Activated CD4-positive, alpha-beta T cell treated with anti-CD3 and anti-CD28 coated beads for 24 hours (primary cell): ENCODE measurements around the gene IBA57.

Experiments used
- DNase-seq, 2 donors: peaks; one replicate each; pipeline ENCODE4 v3.0.0-alpha.2; 2020; ENCODE audit warnings: low read depth in 2 of 2

IBA57 gene

DNA sequence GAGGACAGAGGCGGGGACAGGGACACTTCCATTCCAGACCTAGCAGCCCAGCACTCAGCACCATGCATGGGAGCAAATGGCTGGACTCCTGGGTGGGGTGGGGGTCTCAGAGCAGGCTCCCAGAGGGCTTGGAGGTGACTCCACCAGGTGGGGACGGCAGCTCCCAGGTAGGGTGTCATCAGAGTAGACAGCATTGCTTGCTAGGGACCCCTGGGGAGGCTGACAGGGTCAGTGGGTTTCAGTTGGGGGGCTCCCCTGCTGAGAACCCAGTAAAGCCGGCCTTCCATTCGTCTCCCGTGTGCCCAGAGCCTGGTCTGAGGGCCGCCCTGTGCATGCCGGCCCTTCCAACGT lies 20.6 kb upstream of the IBA57 start:
- DNase-seq, result no peak

DNA sequence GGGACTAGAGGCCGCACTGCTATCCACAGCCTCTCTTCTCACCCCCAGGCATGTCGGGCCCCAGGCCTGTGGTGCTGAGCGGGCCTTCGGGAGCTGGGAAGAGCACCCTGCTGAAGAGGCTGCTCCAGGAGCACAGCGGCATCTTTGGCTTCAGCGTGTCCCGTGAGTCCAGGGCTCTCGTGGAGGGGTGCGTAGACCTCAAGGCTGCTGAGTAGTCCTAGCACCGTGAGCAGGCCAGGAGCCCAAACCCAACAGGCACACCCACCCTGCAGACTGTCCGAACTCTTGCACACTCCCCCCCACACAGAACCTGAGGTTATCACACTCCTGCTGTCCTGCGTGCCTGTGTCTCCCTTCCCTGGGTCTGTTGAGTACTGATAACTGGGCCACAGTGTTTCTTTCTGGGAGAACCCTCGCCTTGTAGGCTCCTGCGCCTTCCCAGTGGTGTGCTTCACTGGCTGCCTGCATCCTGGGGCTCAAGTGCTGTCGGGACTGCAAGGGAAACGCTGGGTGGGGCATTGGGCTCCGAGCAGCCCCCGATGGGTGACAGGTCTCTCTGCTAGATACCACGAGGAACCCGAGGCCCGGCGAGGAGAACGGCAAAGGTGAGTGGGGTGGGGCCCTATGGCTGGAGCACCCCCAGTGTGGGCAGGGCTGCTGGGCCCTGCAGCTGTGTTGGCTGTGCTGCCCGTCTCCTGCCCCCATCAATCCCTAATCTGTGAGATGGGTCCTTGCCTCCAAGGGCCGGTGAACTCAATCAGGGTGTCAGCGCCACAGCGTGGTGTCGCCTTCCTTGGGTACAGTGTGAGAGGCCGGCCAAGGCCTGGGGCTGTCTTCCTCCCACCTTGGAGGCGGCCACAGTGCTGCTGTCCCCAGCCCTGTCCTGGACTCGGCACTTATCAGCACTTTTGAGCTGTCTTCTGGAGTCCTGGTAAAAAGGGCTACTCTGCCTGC lies 19.9 kb upstream of the IBA57 start:
- DNase-seq, result no peak

- no peak for DNase-seq
Measured at GRCh38 chr1:228146417-228147150, 19.0 kb upstream of the IBA57 start.

- DNase-seq, result no peak
Measured at GRCh38 chr1:228147151-228147693, 18.4 kb upstream of the IBA57 start.

- no peak for DNase-seq
Measured at GRCh38 chr1:228147768-228148167, 17.8 kb upstream of the IBA57 start.

DNA sequence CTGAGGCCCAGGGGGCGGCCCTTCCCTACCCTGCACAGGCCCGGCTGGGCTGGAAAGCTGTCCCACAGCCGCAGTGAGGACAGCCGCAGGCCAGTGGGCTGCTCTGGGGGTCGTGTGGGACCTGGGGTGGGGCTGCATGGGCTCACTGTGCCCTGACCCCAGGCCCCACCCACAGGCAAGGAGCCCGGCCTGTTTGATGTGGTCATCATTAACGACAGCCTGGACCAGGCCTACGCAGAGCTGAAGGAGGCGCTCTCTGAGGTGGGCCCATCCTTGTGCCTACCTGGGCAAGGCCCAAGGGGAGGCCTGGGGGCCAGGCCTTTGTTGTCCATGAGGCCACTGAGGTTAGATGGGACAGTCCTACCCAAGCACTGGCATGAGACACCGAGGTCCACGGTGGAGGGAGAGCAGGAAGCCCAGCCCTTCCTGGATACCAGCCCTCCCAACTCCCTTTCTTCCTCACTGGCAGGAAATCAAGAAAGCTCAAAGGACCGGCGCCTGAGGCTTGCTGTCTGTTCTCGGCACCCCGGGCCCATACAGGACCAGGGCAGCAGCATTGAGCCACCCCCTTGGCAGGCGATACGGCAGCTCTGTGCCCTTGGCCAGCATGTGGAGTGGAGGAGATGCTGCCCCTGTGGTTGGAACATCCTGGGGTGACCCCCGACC lies 17.3 kb upstream of the IBA57 start:
- DNase-seq, result no peak

- no peak for DNase-seq
Measured at GRCh38 chr1:228148935-228149405, 16.6 kb upstream of the IBA57 start.

- no peak for DNase-seq
Measured at GRCh38 chr1:228149406-228150119, 16.0 kb upstream of the IBA57 start, which contains the start of gene GJC2. GJC2 (plus strand) TSS chr1:228149930; CDS start chr1:228157759, 7,829 bp downstream.

DNA sequence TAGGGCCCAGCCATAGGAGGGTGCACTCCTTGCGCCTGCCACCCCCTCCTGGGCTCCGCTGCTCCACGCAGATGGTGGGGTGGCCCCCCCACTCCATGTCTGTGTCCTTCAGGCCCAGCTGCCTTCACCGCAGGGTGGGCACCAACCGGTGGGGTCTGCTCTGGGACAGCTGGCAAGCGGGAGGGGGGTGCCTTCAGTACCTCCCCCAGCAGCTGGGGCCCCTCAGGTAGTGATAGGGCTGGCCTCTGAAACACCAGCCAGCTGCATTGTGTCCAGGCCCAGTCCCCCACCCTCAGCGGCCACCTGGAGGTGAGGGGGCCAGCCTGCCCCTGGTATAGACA lies 15.5 kb upstream of the IBA57 start:
- no peak for DNase-seq

DNA sequence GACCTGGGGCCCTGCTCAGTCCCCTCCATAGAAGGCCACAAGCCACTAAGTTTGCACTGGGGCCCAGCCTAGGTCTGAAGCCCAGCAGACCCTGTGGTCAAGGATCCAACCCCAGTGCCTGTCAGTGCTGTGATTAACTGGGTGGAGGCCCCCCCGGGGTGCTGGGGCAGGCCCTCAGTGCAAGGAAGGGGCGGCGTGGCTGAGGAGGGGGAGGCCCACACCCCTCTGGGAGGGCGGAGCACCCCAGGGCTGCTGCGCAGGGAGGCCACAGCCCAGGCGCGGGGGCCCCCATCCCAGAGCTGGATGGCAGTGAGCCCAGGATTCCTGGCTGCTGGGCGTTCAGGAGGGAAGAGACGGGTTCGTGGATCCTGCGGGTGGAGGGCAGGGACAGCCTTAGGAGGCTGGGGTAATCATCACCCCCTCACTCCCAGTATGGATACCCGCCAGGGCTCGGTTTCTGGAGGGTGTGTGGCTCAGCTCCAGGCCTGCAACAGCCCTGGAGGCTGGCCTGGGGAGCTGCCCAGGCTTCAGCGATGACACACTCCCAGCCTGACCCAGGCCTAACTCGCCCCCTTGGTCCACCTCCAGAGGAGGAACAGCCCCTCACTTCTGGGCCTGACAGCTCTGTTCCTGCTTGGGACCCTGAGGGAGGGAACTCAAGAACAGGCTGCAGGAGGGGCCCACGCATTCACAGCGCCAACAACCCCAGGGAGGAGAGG lies 15.0 kb upstream of the IBA57 start:
- no peak for DNase-seq

DNA sequence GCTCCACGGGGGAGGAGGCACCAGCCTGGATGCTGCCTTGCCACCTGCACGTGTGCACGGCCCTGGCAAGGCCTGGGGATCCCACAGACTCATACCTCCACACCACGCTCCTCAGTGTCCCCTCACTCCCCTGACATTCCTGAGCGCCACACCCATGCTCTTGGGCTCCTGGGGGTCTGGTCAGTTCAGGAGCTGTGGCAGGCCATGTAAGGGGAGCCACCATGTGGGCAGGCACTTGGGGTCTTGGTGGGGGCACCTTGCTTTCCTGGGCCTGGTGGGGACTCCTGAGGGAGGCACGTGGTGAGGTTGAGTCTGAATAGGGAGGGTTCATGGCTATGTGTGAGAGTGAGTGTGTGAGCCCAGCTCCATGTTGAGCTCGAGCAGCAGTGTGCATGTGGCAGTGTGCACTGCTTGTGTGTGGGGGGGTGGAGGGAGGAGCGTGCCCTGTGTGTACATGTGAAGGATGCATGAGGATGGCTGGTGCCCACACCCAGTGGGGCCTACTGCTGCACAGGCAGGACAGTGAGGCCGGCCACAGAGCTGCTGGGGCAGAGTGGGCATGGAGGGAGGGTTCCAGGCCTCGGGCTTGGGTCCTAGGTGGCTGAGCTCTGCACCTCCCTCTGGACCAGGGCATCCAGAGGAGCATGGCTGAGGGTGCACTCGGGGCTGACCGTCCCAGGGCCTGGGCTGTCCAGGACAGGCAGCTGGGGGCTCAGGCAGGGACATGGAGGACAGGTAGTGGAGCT lies 14.3 kb upstream of the IBA57 start:
- no peak for DNase-seq

DNA sequence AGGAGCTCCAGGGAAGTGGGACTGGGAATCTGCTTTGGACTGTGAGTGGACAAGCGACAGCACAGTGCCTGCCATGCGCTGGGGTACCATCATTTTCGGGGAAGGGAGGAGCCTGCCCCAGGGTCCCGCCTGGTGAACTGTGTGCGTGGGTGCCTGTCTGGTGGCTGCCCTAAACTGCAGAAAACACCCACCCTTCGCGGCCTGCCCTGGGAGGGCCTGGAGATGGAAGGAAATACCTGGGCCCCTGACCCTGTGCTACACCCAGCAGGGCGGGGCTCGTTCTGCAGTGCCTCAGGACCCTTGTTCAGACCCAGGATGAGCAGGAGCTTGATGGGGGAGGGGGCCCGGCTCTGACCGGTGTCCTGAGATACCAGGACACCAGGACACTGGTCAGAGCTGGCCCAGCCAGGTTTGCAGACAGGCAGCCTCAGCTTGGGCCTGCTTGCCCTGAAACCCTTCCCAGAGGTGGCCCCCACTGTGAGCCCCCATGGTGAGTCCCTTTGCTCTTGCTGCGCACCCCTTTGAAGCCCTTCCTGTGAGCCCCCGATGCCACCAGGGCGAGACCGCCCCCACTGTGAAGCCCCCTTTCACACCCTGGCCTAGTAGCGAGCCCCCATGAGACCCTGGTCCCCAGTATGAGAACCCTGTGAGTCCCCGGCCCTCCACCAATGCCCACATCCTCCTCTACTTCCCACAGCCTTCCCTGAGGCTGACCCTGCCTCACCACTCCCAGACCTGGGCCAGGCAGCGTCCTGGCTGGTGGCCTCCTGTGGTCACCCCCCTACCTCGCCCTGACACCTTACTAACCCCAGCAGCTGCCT lies 13.3 kb upstream of the IBA57 start:
- no peak for DNase-seq

- no peak for DNase-seq
Measured at GRCh38 chr1:228152918-228153258, 12.7 kb upstream of the IBA57 start.

DNA sequence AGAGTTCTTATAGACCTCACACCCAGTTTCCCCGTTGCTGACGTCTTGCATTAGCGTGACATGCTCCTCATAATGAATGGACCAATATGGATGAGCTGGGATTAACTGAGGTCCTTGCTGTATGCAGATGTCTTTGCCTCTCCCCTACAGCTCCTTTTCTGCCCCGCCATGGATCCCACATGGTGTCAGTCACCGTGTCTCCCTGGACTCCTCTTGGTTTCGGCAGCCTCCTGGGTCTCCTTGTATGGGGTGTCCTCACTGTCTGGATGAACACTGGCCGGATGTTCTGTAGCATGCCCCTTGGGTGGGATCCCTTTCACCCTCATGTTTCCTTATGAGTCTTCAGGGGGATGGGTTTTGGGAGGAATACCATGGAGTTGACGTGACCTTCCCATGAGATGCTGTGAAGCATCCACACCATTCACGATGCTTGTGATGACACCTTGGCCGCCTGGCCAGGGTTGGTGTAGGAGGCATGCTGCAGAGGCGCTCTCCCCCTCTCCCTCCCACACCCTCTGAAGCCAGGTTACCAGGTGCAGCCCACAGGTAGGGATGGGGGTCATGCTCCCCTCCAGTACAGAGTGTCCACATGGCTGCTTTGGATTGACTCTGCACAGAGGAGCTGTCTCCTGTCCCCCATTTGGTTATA lies 11.5 kb upstream of the IBA57 start:
- DNase-seq, result no peak

GRCh38 chr1:228154670-228155571 lies 10.7 kb upstream of the IBA57 start:
- DNase-seq, result no peak

- no peak for DNase-seq
Measured at GRCh38 chr1:228155596-228156514, 9.7 kb upstream of the IBA57 start.

- no peak for DNase-seq
Measured at GRCh38 chr1:228156515-228156881, 9.1 kb upstream of the IBA57 start.
